HCT116 (cell line): ENCODE data around the gene PCDHAC2.

Experiments used
- CEBPB ChIP-seq: IDR thresholded peaks from 2 replicates; pipeline ENCODE4 v1.6.1; 2012; ENCODE audit warnings: low read depth
- EGR1 ChIP-seq: IDR thresholded peaks from 2 replicates; pipeline ENCODE4 v1.6.1; 2012; ENCODE audit warnings: low read depth
- EZH2 ChIP-seq: fragments of 200-600 bp; sonication (generic); IDR thresholded peaks from 2 replicates; pipeline ENCODE4 v1.6.1; 2017; ENCODE audit warnings: antibody characterized with exemption, mixed run types
- EZH2phosphoT487 ChIP-seq: fragments of 200-600 bp; IDR thresholded peaks from 2 replicates; pipeline ENCODE4 v1.6.1; 2018; ENCODE audit warnings: antibody characterized with exemption, borderline replicate concordance
- POLR2A ChIP-seq: IDR thresholded peaks from 2 replicates; pipeline ENCODE4 v1.7.0; 2011; ENCODE audit warnings: borderline replicate concordance; ENCODE audit not compliant: insufficient read depth, insufficient read length; ENCODE audit errors: extremely low read depth
- RAD21 ChIP-seq: IDR thresholded peaks from 2 replicates; pipeline ENCODE4 v1.6.1; 2012; ENCODE audit warnings: low read depth, mild to moderate bottlenecking
- SIN3A ChIP-seq: IDR thresholded peaks from 2 replicates; pipeline ENCODE4 v1.6.1; 2012; ENCODE audit warnings: low read depth
- TCF7L2 ChIP-seq: IDR thresholded peaks from 2 replicates; pipeline ENCODE4 v1.7.0; 2011; ENCODE audit warnings: borderline replicate concordance, inconsistent platforms; ENCODE audit not compliant: insufficient read depth, insufficient read length; ENCODE audit errors: extremely low read depth
- YY1 ChIP-seq: IDR thresholded peaks from 2 replicates; pipeline ENCODE4 v1.6.1; 2011; ENCODE audit warnings: low read length, low read depth, moderate library complexity, mild to moderate bottlenecking; ENCODE audit not compliant: insufficient replicate concordance; ENCODE audit errors: extremely low read depth
- ZFX ChIP-seq: fragments of 450-650 bp; IDR thresholded peaks from 2 replicates; pipeline ENCODE4 v1.6.1; 2017
- ZNF274 ChIP-seq: fragments of 200-500 bp; sonication (Bioruptor generic); IDR thresholded peaks from 2 replicates; pipeline ENCODE4 v1.6.1; 2014; ENCODE audit warnings: mild to moderate bottlenecking, low read depth, low read length, inconsistent platforms
- TF ChIP-seq, protein P1 (sequence below), 3 experiments: fragments of 200-600 bp in 1 of 3; sonication (generic) in 1 of 3; IDR thresholded peaks in 2 of 3; conservative IDR thresholded peaks in 1 of 3; 2 replicates each; pipeline ENCODE4 v1.5.1; 2012 to 2017; ENCODE audit warnings: low read depth in 2 of 3, low read length in 2 of 3, antibody characterized with exemption in 1 of 3, borderline replicate concordance in 1 of 3, control low read depth in 1 of 3, mild to moderate bottlenecking in 1 of 3, mixed read lengths in 1 of 3, mixed run types in 1 of 3, moderate library complexity in 1 of 3; ENCODE audit not compliant: insufficient read depth in 1 of 3

DNA sequence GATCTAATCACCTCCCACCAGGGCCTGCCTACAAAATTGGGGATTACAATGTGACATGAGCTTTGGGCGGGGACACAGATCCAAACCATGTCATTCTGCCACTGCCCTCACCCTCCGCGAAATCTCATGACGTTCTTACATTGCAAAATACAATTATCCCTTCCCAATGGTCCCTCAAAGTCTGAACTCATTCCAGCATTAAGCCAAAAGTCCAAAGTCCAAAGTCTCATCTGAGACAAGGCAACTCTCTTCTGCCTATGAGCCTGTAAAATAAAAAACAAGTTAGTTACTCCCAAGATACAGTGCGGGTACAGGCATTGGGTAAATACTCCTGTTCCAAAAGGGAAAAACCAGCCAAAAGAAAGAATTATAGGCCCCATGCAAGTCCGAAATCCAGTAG, 14.6 kb upstream of the PCDHAC2 start:
- TF ChIP-seq, protein P1, sequence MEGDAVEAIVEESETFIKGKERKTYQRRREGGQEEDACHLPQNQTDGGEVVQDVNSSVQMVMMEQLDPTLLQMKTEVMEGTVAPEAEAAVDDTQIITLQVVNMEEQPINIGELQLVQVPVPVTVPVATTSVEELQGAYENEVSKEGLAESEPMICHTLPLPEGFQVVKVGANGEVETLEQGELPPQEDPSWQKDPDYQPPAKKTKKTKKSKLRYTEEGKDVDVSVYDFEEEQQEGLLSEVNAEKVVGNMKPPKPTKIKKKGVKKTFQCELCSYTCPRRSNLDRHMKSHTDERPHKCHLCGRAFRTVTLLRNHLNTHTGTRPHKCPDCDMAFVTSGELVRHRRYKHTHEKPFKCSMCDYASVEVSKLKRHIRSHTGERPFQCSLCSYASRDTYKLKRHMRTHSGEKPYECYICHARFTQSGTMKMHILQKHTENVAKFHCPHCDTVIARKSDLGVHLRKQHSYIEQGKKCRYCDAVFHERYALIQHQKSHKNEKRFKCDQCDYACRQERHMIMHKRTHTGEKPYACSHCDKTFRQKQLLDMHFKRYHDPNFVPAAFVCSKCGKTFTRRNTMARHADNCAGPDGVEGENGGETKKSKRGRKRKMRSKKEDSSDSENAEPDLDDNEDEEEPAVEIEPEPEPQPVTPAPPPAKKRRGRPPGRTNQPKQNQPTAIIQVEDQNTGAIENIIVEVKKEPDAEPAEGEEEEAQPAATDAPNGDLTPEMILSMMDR (IDR thresholded peaks at IDR 0.05 in 2 of 3, conservative IDR thresholded peaks at IDR 0.05 in 1 of 3; ENCODE audit: borderline replicate concordance in 1 of 3, insufficient read depth in 1 of 3, low read depth in 2 of 3, low read length in 2 of 3) = no peak
- TF ChIP-seq EZH2 (no peak), POLR2A (no peak), RAD21 (no peak), YY1 (no peak), EZH2phosphoT487 (no peak), EGR1 (no peak), SIN3A (no peak), ZFX (no peak), CEBPB (no peak), ZNF274 (no peak), TCF7L2 (no peak)
